ENCODE results near the gene COL8A2.

- TF ChIP-seq CTCF (conservative IDR thresholded peaks at IDR 0.05; ENCODE audit: low read depth, low read length) (no peak), EZH2 (IDR thresholded peaks at IDR 0.05; ENCODE audit: borderline replicate concordance, low read depth, low read length, poor library complexity, severe bottlenecking) (no peak)
These were observed 43.0 kb downstream of the COL8A2 start for GRCh38 chr1:36081926-36082485.

Data from A673 (cell line).